T-helper 2 cell (primary cell): ENCODE data around the gene RAB31.

ENCODE experiments used
- DNase-seq, 5 experiments: peaks; one replicate each; pipeline versions ENCODE4 v3.0.0 to v3.0.0-alpha.2; 2012 to 2022

RAB31 gene

GRCh38 chr18:9796011-9796410, 87.9 kb downstream of the RAB31 start:
- no peak for DNase-seq

- DNase-seq, result no peak
Measured at GRCh38 chr18:9796935-9797549, 88.9 kb downstream of the RAB31 start.

GRCh38 chr18:9802175-9803062, 94.3 kb downstream of the RAB31 start:
- DNase-seq, result no peak

- no peak for DNase-seq
Measured at GRCh38 chr18:9803063-9803697, 95.1 kb downstream of the RAB31 start.

GRCh38 chr18:9803698-9804516, 95.8 kb downstream of the RAB31 start:
- no peak for DNase-seq

- no peak for DNase-seq
Measured at GRCh38 chr18:9804517-9805104, 96.5 kb downstream of the RAB31 start.

GRCh38 chr18:9806905-9807304, 98.8 kb downstream of the RAB31 start:
- DNase-seq, result no peak

GRCh38 chr18:9808295-9809241, 100.5 kb downstream of the RAB31 start:
- no peak for DNase-seq

GRCh38 chr18:9809697-9810096, 101.6 kb downstream of the RAB31 start:
- no peak for DNase-seq

- no peak for DNase-seq
Measured at GRCh38 chr18:9810299-9810698, 102.2 kb downstream of the RAB31 start.

- no peak for DNase-seq
Measured at GRCh38 chr18:9810994-9811705, 103.0 kb downstream of the RAB31 start.

GRCh38 chr18:9811978-9812377, 103.9 kb downstream of the RAB31 start:
- no peak for DNase-seq

GRCh38 chr18:9814431-9814830, 106.3 kb downstream of the RAB31 start:
- no peak for DNase-seq

- no peak for DNase-seq
Measured at GRCh38 chr18:9817286-9817685, 109.2 kb downstream of the RAB31 start.

GRCh38 chr18:9817725-9818422, 109.8 kb downstream of the RAB31 start:
- DNase-seq, result no peak

GRCh38 chr18:9818423-9818734, 110.3 kb downstream of the RAB31 start:
- DNase-seq, result no peak

GRCh38 chr18:9820127-9820526, 112.0 kb downstream of the RAB31 start:
- no peak for DNase-seq

- no peak for DNase-seq
Measured at GRCh38 chr18:9820719-9821118, 112.6 kb downstream of the RAB31 start.

GRCh38 chr18:9822587-9823185, 114.6 kb downstream of the RAB31 start:
- no peak for DNase-seq
